MM.1S (cell line): ENCODE measurements around the gene ZNF181.

Experiments
- DNase-seq: peaks from one replicate; pipeline ENCODE4 v3.0.0-alpha.2; 2015
- H2AFZ ChIP-seq: fragments of 300-600 bp; sonication (generic); 2 replicates; pipeline ENCODE4 v1.6.0; 2016; ENCODE audit warnings: antibody characterized with exemption, low read length
- H3F3A ChIP-seq: fragments of 300-600 bp; sonication (generic); 2 replicates; pipeline ENCODE4 v1.6.1; 2016; ENCODE audit warnings: mild to moderate bottlenecking, antibody characterized with exemption, low read length, moderate library complexity, mixed read lengths; ENCODE audit not compliant: insufficient read depth
- H3K27ac ChIP-seq: fragments of 300-600 bp; sonication (generic); 2 replicates; pipeline ENCODE4 v1.5.1; 2016; ENCODE audit warnings: mild to moderate bottlenecking, low read length
- H3K27me3 ChIP-seq: fragments of 300-600 bp; sonication (generic); replicated peaks from 2 replicates; pipeline ENCODE4 v1.6.0; 2016; ENCODE audit warnings: low read length; ENCODE audit not compliant: insufficient read depth
- H3K36me3 ChIP-seq: fragments of 300-600 bp; sonication (generic); replicated peaks from 2 replicates; pipeline ENCODE4 v1.6.1; 2016; ENCODE audit warnings: mild to moderate bottlenecking, low read length, mixed read lengths; ENCODE audit not compliant: insufficient read depth
- H3K4me1 ChIP-seq: fragments of 300-600 bp; sonication (generic); 2 replicates; pipeline ENCODE4 v1.6.1; 2016; ENCODE audit warnings: low read length, mixed read lengths
- H3K4me2 ChIP-seq: fragments of 300-600 bp; sonication (generic); 2 replicates; pipeline ENCODE4 v1.6.0; 2016; ENCODE audit warnings: low read depth, low read length
- H3K4me3 ChIP-seq: fragments of 300-600 bp; sonication (generic); 2 replicates; pipeline ENCODE4 v1.5.1; 2016; ENCODE audit warnings: low read length, mixed read lengths
- H3K79me2 ChIP-seq: fragments of 300-600 bp; sonication (generic); 2 replicates; pipeline ENCODE4 v1.6.1; 2016; ENCODE audit warnings: mixed run types, low read length, mixed read lengths
- H3K9ac ChIP-seq: fragments of 300-600 bp; sonication (generic); 2 replicates; pipeline ENCODE4 v1.6.1; 2016; ENCODE audit warnings: low read length, mixed read lengths
- H3K9me2 ChIP-seq: fragments of 300-600 bp; sonication (generic); replicated peaks from 2 replicates; pipeline ENCODE4 v1.6.1; 2016; ENCODE audit warnings: mild to moderate bottlenecking, low read length, mixed read lengths; ENCODE audit not compliant: insufficient read depth
- H3K9me3 ChIP-seq: fragments of 300-600 bp; sonication (generic); replicated peaks from 2 replicates; pipeline ENCODE4 v1.6.1; 2016; ENCODE audit warnings: mild to moderate bottlenecking, low read length, mixed read lengths; ENCODE audit not compliant: insufficient read depth
- H4K20me1 ChIP-seq: fragments of 300-600 bp; sonication (generic); 2 replicates; pipeline ENCODE4 v1.6.1; 2016; ENCODE audit warnings: mild to moderate bottlenecking, low read length, moderate library complexity, mixed read lengths; ENCODE audit not compliant: insufficient read depth
- EZH2 ChIP-seq: fragments of 300-600 bp; sonication (generic); optimal IDR thresholded peaks from 2 replicates; pipeline ENCODE3; 2017; ENCODE audit warnings: low read depth, mild to moderate bottlenecking, antibody characterized with exemption, low read length, mixed read lengths
- EZH2phosphoT487 ChIP-seq: fragments of 300-600 bp; sonication (generic); IDR thresholded peaks from 2 replicates; pipeline ENCODE4 v1.6.1; 2018; ENCODE audit warnings: antibody characterized with exemption, low read length
- TF ChIP-seq, protein P1 (sequence below): fragments of 300-600 bp; sonication (generic); IDR thresholded peaks from 2 replicates; pipeline ENCODE4 v1.5.1; 2016; ENCODE audit warnings: antibody characterized with exemption, low read length, mixed read lengths

The ZNF181 gene

GRCh38 chr19:34733266-34733745 is 737 bp upstream of the ZNF181 start:
- H3K27me3 ChIP-seq = no peaks in the 10 kb centered on the region; the same call in 1 of the 2 replicates
- H3K9ac ChIP-seq = peak overlapping the region; percentile 73
- H3K9me3 ChIP-seq = no peaks in the 10 kb centered on the region

GRCh38 chr19:34734537-34735103 is 577 bp downstream of the ZNF181 start:
- Histone ChIP-seq H3K4me3 (peak overlapping the region; percentile 97), H3K9me3 (no peaks in the 10 kb centered on the region), H3K27me3 (no peaks in the 10 kb centered on the region), H3K9me2 (no peaks in the 10 kb centered on the region), H3K9ac (peak overlapping the region; percentile 73), H4K20me1 (no peaks in the 10 kb centered on the region), H3K27ac (peak overlapping the region; percentile 68; the same call in 1 of the 2 replicates), H2AFZ (peak overlapping the region; percentile 98), H3K36me3 (no peaks in the 10 kb centered on the region), H3F3A (no peaks in the 10 kb centered on the region), H3K4me1 (no peaks in the 10 kb centered on the region), H3K79me2 (no peaks in the 10 kb centered on the region), H3K4me2 (peak overlapping the region; percentile 95; the same call in 1 of the 2 replicates)
- peak; percentile 52 for DNase-seq
- TF ChIP-seq EZH2phosphoT487 (no peak), EZH2 (no peak)
- TF ChIP-seq, protein P1, sequence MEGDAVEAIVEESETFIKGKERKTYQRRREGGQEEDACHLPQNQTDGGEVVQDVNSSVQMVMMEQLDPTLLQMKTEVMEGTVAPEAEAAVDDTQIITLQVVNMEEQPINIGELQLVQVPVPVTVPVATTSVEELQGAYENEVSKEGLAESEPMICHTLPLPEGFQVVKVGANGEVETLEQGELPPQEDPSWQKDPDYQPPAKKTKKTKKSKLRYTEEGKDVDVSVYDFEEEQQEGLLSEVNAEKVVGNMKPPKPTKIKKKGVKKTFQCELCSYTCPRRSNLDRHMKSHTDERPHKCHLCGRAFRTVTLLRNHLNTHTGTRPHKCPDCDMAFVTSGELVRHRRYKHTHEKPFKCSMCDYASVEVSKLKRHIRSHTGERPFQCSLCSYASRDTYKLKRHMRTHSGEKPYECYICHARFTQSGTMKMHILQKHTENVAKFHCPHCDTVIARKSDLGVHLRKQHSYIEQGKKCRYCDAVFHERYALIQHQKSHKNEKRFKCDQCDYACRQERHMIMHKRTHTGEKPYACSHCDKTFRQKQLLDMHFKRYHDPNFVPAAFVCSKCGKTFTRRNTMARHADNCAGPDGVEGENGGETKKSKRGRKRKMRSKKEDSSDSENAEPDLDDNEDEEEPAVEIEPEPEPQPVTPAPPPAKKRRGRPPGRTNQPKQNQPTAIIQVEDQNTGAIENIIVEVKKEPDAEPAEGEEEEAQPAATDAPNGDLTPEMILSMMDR = no peak

More at GRCh38 chr19:34733266-34733745, 737 bp upstream of the ZNF181 start:
- Histone ChIP-seq H3F3A (no peaks in the 10 kb centered on the region), H4K20me1 (no peaks in the 10 kb centered on the region), H3K4me3 (peak overlapping the region; percentile 97), H3K4me1 (no peaks in the 10 kb centered on the region), H3K36me3 (no peaks in the 10 kb centered on the region), H3K9me2 (no peaks in the 10 kb centered on the region), H3K4me2 (peak overlapping the region; percentile 95), H3K79me2 (no peaks in the 10 kb centered on the region), H3K27ac (peak overlapping the region; percentile 68; the same call in 1 of the 2 replicates), H2AFZ (peak overlapping the region; percentile 98)
- no peak for DNase-seq
- TF ChIP-seq EZH2 (no peak), EZH2phosphoT487 (no peak)
- TF ChIP-seq, protein P1 = no peak

DNA sequence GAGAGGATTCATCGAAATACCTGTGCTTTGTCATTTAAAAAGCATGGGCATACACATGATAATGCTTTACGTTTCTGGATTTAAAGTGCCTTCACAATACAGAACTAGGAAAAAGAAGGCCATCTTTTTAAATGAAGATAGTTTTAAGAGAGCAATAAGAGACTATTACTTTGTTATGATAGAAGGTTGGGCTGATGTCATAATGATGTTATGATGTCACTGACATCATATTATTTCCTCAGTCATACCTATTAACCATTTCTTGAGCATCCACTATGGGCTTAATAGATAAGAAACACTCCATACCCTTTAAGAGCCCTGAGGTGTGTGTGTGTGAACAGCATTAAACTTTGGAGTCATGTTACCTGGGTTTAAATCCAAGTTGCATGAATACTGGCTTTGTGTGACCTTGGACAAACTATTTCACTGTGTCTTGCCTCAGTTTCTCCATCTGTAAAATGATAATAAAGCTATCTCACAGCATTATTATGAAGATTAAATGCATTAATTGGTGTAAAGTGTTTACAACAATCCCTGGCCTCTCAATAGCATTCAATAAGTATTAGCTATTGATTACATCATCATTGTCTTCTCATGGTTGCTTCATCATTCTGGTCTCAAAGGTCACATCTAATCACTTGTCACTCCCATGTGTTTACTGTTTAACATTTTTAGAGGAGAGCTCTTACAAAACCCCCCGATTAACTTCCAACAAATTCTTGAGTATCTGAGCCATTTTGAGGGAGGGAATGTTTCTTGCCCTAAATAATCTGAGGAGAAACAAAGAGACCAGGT is 11.1 kb downstream of the ZNF181 start:
- DNase-seq = no peak
- H2AFZ ChIP-seq = no peak overlapping the region
- no peaks in the 10 kb centered on the region for H3K79me2 ChIP-seq
- no peaks in the 10 kb centered on the region for H3K9me2 ChIP-seq
- no peak overlapping the region for H3K9ac ChIP-seq
- no peaks in the 10 kb centered on the region for H4K20me1 ChIP-seq
- no peak overlapping the region for H3K4me3 ChIP-seq
- H3K4me2 ChIP-seq = no peak overlapping the region
- H3K27me3 ChIP-seq = no peaks in the 10 kb centered on the region
- H3K4me1 ChIP-seq = no peaks in the 10 kb centered on the region
- H3K27ac ChIP-seq = no peak overlapping the region
- no peaks in the 10 kb centered on the region for H3K9me3 ChIP-seq
- H3F3A ChIP-seq = no peaks in the 10 kb centered on the region
- no peaks in the 10 kb centered on the region for H3K36me3 ChIP-seq
- TF ChIP-seq, protein P1 = no peak
- no peak for TF ChIP-seq EZH2
- no peak for TF ChIP-seq EZH2phosphoT487
